GM19324 (cell line): ENCODE measurements around the gene EFS.
"Not testable (repeated sequence)": the region's sequence is repeated elsewhere in the genome, so short reads cannot be mapped to it uniquely, and the experiment has no call there.

Experiments
- ATAC-seq: cut with Tn5 transposase; IDR thresholded peaks from one replicate; pipeline ENCODE4 v1.9.1; 2021; ENCODE audit warnings: mild to moderate bottlenecking, moderate library complexity; ENCODE audit not compliant: unreplicated experiment, low FRiP score

The EFS gene

GRCh38 chr14:23399591-23399990, 34.6 kb upstream of the EFS start:
- no peak for ATAC-seq

GRCh38 chr14:23399136-23399535, 34.2 kb upstream of the EFS start:
- no peak for ATAC-seq

- no peak for ATAC-seq
These were observed 33.4 kb upstream of the EFS start for GRCh38 chr14:23398348-23398747.

GRCh38 chr14:23396781-23397407, 31.9 kb upstream of the EFS start:
- ATAC-seq = no peak

GRCh38 chr14:23396126-23396525, 31.2 kb upstream of the EFS start:
- ATAC-seq = no peak

- ATAC-seq = no peak
These were observed 27.6 kb upstream of the EFS start for GRCh38 chr14:23392613-23393012.

GRCh38 chr14:23389871-23390270, 24.9 kb upstream of the EFS start:
- ATAC-seq = not testable (repeated sequence)

- no peak for ATAC-seq
These were observed 24.4 kb upstream of the EFS start for GRCh38 chr14:23389396-23389795.

- ATAC-seq = no peak
These were observed 24.0 kb upstream of the EFS start for GRCh38 chr14:23388996-23389395.

- ATAC-seq = no peak
These were observed 23.2 kb upstream of the EFS start for GRCh38 chr14:23387916-23388882.

- no peak for ATAC-seq
These were observed 22.0 kb upstream of the EFS start for GRCh38 chr14:23386999-23387398.

GRCh38 chr14:23386266-23386657, 21.3 kb upstream of the EFS start:
- ATAC-seq = not testable (repeated sequence)

- no peak for ATAC-seq
These were observed 20.8 kb upstream of the EFS start for GRCh38 chr14:23385642-23386265.

- ATAC-seq = no peak
These were observed 20.3 kb upstream of the EFS start for GRCh38 chr14:23385244-23385641.

GRCh38 chr14:23384364-23385080, 19.6 kb upstream of the EFS start:
- no peak for ATAC-seq

- no peak for ATAC-seq
These were observed 17.9 kb upstream of the EFS start for GRCh38 chr14:23382731-23383440.

GRCh38 chr14:23382276-23382675, 17.3 kb upstream of the EFS start:
- ATAC-seq = no peak

GRCh38 chr14:23381871-23382270, 16.9 kb upstream of the EFS start:
- ATAC-seq = no peak

- no peak for ATAC-seq
These were observed 16.0 kb upstream of the EFS start for GRCh38 chr14:23380976-23381375.
